Endodermal cell (in vitro differentiated cells): ENCODE results near the gene DGKD. TPM values are rescaled to one million over a fixed set of nuclear protein-coding genes. Genes with fewer than 3 reads are reported as not detected.

Experiments used
- DNase-seq: peaks from one replicate; pipeline ENCODE4 v3.0.0-alpha.2; 2017
- H3K27ac ChIP-seq: 2 replicates; pipeline ENCODE4 v1.5.1; 2013; ENCODE audit warnings: mild to moderate bottlenecking, low read depth, low read length, moderate library complexity
- H3K27me3 ChIP-seq: 2 replicates; pipeline ENCODE4 v1.6.1; 2013; ENCODE audit warnings: mild to moderate bottlenecking, low read length, moderate library complexity; ENCODE audit not compliant: insufficient read depth, control insufficient read depth, poor library complexity, severe bottlenecking
- H3K36me3 ChIP-seq: 2 replicates; pipeline ENCODE4 v1.7.0; 2013; ENCODE audit warnings: mild to moderate bottlenecking, low read length, moderate library complexity; ENCODE audit not compliant: control insufficient read depth, insufficient read depth
- H3K4me1 ChIP-seq: one replicate; pipeline ENCODE4 v1.7.0; 2013; ENCODE audit warnings: low read length; ENCODE audit not compliant: control insufficient read depth, insufficient read depth
- H3K4me3 ChIP-seq: 2 replicates; pipeline ENCODE4 v1.5.1; 2013; ENCODE audit warnings: mild to moderate bottlenecking, low read length, moderate library complexity
- H3K9ac ChIP-seq: 2 replicates; pipeline ENCODE4 v1.6.1; 2013; ENCODE audit warnings: mild to moderate bottlenecking, low read length, moderate library complexity; ENCODE audit not compliant: poor library complexity, severe bottlenecking; ENCODE audit errors: extremely low read depth
- H3K9me3 ChIP-seq: 2 replicates; pipeline ENCODE4 v1.6.1; 2013; ENCODE audit warnings: mild to moderate bottlenecking, low read length, moderate library complexity; ENCODE audit not compliant: control insufficient read depth
- H3K27ac Mint-ChIP-seq: 2 replicates; pipeline ENCODE4 v1.8.0; 2020; ENCODE audit warnings: mixed read lengths
- H3K27me3 Mint-ChIP-seq: 2 replicates; pipeline ENCODE4 v1.8.0; 2021; ENCODE audit warnings: mild to moderate bottlenecking, mixed read lengths; ENCODE audit not compliant: insufficient read depth
- H3K36me3 Mint-ChIP-seq: 2 replicates; pipeline ENCODE4 v1.8.0; 2020; ENCODE audit warnings: low read depth, mixed read lengths
- H3K4me1 Mint-ChIP-seq: 2 replicates; pipeline ENCODE4 v1.8.0; 2020; ENCODE audit warnings: mixed read lengths
- H3K4me3 Mint-ChIP-seq: 2 replicates; pipeline ENCODE4 v1.8.0; 2020; ENCODE audit warnings: mild to moderate bottlenecking, moderate library complexity, mixed read lengths
- H3K9me3 Mint-ChIP-seq: 2 replicates; pipeline ENCODE4 v1.8.0; 2020; ENCODE audit warnings: mild to moderate bottlenecking, mixed read lengths
- WGBS, 2 experiments: methylation state at CpG; one replicate each; pipeline versions ENCODE4 v1.1.5 to v1.1.7; 2013; ENCODE audit warnings: missing lambda C conversion rate in 2 of 2, mixed read lengths in 1 of 2; ENCODE audit not compliant: insufficient coverage in 1 of 2, insufficient read length in 1 of 2; 5-methylcytosine and 5-hydroxymethylcytosine counted together
- total RNA-seq, 2 donors: library from RNA; stranded (reverse); fragmentation: NEBNext Ultra II Directional in 1 of 2; extraction: Animal tissue kit (Norgen Biotek cat#: 25700) in 1 of 2; gene quantifications; 2 replicates in 1 of 2; 3 replicates in 1 of 2; pipeline ENCODE4 v1.2.1, GENCODE V29; 2021
- TF ChIP-seq, protein P1 (sequence below): fragments of 200-600 bp; sonication (generic); conservative IDR thresholded peaks from 2 replicates; pipeline ENCODE4 v1.5.0; 2021; ENCODE audit warnings: antibody characterized with exemption, mild to moderate bottlenecking

DGKD gene
- total RNA-seq, 2 donors from 2014 or later, result 39.2 to 46.9 TPM

DNA sequence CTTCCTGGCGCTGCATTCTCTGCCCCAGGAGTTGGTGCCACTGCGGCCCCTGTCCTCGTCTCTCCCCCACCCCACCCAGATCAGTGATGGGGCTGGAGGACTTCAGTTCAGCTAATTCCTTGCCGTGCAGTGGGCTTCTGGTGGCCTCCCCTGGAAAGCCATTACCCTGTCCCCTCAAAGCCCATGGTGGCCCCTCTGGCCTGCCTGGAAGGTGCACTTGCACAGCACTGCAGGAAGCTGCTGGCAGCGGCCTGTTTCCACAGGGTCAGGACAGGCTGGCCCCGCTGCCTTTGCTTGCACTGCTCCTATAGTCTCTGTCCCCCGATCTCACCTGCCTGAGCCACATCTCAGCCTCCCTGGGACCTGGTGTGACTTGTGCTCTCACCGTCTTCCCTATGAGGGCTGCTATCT is 107.2 kb downstream of the DGKD start:
- no peaks in the 10 kb centered on the region for H3K36me3 ChIP-seq
- no peak overlapping the region for H3K27ac Mint-ChIP-seq
- no peak overlapping the region for H3K9ac ChIP-seq
- H3K9me3 ChIP-seq, result no peaks in the 10 kb centered on the region
- H3K4me3 Mint-ChIP-seq, result no peak overlapping the region
- no peaks in the 10 kb centered on the region for H3K27me3 ChIP-seq
- no peak overlapping the region for H3K27ac ChIP-seq
- H3K4me1 Mint-ChIP-seq, result no peaks in the 10 kb centered on the region
- DNase-seq, result no peak
- no peaks in the 10 kb centered on the region for H3K4me1 ChIP-seq
- 93 to 96% methylated on average over 5 to 8 of the region's 8 CpGs for WGBS, 2 experiments
- TF ChIP-seq, protein P1, sequence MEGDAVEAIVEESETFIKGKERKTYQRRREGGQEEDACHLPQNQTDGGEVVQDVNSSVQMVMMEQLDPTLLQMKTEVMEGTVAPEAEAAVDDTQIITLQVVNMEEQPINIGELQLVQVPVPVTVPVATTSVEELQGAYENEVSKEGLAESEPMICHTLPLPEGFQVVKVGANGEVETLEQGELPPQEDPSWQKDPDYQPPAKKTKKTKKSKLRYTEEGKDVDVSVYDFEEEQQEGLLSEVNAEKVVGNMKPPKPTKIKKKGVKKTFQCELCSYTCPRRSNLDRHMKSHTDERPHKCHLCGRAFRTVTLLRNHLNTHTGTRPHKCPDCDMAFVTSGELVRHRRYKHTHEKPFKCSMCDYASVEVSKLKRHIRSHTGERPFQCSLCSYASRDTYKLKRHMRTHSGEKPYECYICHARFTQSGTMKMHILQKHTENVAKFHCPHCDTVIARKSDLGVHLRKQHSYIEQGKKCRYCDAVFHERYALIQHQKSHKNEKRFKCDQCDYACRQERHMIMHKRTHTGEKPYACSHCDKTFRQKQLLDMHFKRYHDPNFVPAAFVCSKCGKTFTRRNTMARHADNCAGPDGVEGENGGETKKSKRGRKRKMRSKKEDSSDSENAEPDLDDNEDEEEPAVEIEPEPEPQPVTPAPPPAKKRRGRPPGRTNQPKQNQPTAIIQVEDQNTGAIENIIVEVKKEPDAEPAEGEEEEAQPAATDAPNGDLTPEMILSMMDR, result no peak
- peaks cover 29% of the 10 kb centered on the region for H3K36me3 Mint-ChIP-seq
- H3K4me3 ChIP-seq, result no peak overlapping the region
- H3K27me3 Mint-ChIP-seq, result no peaks in the 10 kb centered on the region
- no peaks in the 10 kb centered on the region for H3K9me3 Mint-ChIP-seq

DNA sequence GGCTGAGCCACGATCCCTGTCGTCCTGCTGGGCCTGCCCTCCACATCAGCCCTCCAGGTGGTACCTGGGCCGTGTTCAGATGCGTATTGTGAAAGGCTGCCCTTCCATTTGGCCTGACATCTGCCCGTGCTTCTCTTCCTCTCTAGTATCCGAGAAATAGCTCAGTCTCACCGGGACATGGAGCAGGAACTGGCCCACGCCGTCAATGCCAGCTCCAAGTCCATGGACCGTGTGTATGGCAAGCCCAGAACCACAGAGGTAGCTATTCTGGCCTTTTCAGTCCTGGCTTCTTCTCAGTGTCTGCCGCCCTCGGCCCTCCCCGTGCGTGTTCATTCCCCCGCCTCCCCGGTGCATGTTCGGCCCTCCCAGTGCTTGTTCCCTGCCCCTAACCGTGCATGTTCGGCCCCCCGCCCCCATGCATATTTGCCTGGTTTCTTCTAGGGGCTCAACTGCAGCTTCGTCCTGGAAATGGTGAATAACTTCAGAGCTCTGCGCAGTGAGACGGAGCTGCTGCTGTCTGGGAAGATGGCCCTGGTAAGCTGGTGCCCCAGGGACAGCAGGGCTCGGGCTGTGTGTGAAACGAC is 108.0 kb downstream of the DGKD start:
- Mint-ChIP-seq H3K36me3 (peaks cover 33% of the 10 kb centered on the region), H3K27ac (no peak overlapping the region), H3K4me3 (no peak overlapping the region), H3K4me1 (no peaks in the 10 kb centered on the region), H3K9me3 (no peaks in the 10 kb centered on the region), H3K27me3 (no peaks in the 10 kb centered on the region)
- no peak overlapping the region for H3K4me3 ChIP-seq
- TF ChIP-seq, protein P1, result no peak
- no peaks in the 10 kb centered on the region for H3K9me3 ChIP-seq
- DNase-seq, result no peak
- H3K9ac ChIP-seq, result no peak overlapping the region
- WGBS, 2 experiments, result 95% methylated on average over 17 to 25 of the region's 25 CpGs
- no peak overlapping the region for H3K27ac ChIP-seq
- no peaks in the 10 kb centered on the region for H3K27me3 ChIP-seq
- H3K36me3 ChIP-seq, result no peaks in the 10 kb centered on the region
- no peaks in the 10 kb centered on the region for H3K4me1 ChIP-seq

DNA sequence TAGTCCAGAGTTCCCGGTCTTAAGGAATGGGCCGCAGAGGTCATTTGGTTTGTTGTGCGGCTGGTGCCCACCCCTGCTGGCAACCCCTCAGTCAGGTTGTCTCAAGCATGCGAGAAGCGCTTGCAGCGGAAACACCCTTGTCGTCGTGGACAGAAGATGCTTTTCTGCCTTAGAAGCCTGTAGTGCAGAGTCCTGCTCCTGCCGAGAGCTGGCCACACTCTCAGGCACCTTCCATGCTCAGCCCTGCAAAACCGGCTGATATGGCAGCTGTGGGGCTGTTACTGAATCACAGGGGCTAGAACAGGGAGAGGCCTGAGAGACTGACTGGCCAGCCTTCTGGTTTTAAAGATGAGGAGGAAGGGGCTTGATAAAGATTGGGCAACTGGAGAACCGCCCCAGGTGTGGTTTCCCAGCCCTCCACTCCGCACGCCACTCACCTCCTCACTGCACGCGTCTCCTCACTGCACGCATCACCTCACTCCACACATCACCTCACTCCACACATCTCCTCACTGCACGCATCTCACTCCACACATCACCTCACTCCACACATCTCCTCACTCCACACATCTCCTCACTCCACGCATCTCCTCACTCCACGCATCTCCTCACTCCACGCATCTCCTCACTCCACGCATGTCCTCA is 108.7 kb downstream of the DGKD start:
- Histone ChIP-seq H3K36me3 (no peaks in the 10 kb centered on the region), H3K9ac (no peak overlapping the region), H3K4me3 (no peak overlapping the region), H3K9me3 (no peaks in the 10 kb centered on the region), H3K4me1 (no peaks in the 10 kb centered on the region), H3K27ac (no peak overlapping the region), H3K27me3 (no peaks in the 10 kb centered on the region)
- no peaks in the 10 kb centered on the region for H3K4me1 Mint-ChIP-seq
- TF ChIP-seq, protein P1, result no peak
- 95 to 96% methylated on average over 14 to 21 of the region's 21 CpGs for WGBS, 2 experiments
- no peaks in the 10 kb centered on the region for H3K9me3 Mint-ChIP-seq
- H3K36me3 Mint-ChIP-seq, result peaks cover 32% of the 10 kb centered on the region
- no peaks in the 10 kb centered on the region for H3K27me3 Mint-ChIP-seq
- DNase-seq, result no peak
- H3K27ac Mint-ChIP-seq, result no peak overlapping the region
- no peak overlapping the region for H3K4me3 Mint-ChIP-seq
